Measurements from ENCODE around the gene SYNDIG1. TPM values are rescaled to one million over a fixed set of nuclear protein-coding genes. Genes with fewer than 3 reads are reported as not detected.
"Not testable (repeated sequence)": the region's sequence is repeated elsewhere in the genome, so short reads cannot be mapped to it uniquely, and the experiment has no call there.

Gene SYNDIG1
- total RNA-seq, 4 donors from 2014 or later: 0.27 to 0.32 TPM; not detected in 2

DNA sequence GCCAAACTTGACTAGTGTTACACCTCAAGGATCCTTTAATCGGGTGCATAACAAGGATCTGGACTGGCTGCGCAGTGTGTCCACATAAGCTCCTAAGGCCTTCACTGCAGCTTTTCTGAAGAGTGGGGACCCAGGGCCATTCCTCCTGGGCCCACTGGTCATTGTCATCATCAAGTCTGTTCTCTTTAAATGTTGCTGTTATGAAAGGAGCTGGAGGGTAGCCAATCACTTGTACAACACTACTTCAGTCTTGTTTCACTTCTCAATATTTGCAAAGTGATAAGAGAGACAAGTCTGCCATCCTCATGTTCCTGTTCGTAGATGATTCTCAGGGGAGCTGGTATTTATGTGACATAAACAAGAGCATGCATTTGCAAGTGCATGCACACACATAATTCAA is 149.8 kb downstream of the SYNDIG1 start:
- no peak overlapping the region for H3K27ac ChIP-seq
- H3K4me3 ChIP-seq: no peak overlapping the region
- H3K27me3 ChIP-seq: no peaks in the 10 kb centered on the region
- H3K9me3 ChIP-seq: no peaks in the 10 kb centered on the region
- intact Hi-C loops (cut with DNase I; ENCODE audit: low total_unique reads) (no loop called here), in situ Hi-C loops (cut with MboI; ENCODE audit: low pct_ligation_motif_present in 1 of 4, low pct_unique_long_range_greater_than_20kb in 1 of 4, low sequenced_read_pairs in 3 of 4) (loop anchor here in 1 of 4 donors (25.0 kb wide), 1 partner anchor 93 kb away; no protein-coding TSS in a partner anchor)
- H3K4me1 ChIP-seq: no peaks in the 10 kb centered on the region
- WGBS, 2 donors (ENCODE audit: low coverage in 1 of 2): 43 to 76% methylated on average over 1 to 3 of the region's 3 CpGs
- H3K36me3 ChIP-seq: no peaks in the 10 kb centered on the region
- TF ChIP-seq, protein P1, sequence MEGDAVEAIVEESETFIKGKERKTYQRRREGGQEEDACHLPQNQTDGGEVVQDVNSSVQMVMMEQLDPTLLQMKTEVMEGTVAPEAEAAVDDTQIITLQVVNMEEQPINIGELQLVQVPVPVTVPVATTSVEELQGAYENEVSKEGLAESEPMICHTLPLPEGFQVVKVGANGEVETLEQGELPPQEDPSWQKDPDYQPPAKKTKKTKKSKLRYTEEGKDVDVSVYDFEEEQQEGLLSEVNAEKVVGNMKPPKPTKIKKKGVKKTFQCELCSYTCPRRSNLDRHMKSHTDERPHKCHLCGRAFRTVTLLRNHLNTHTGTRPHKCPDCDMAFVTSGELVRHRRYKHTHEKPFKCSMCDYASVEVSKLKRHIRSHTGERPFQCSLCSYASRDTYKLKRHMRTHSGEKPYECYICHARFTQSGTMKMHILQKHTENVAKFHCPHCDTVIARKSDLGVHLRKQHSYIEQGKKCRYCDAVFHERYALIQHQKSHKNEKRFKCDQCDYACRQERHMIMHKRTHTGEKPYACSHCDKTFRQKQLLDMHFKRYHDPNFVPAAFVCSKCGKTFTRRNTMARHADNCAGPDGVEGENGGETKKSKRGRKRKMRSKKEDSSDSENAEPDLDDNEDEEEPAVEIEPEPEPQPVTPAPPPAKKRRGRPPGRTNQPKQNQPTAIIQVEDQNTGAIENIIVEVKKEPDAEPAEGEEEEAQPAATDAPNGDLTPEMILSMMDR (IDR thresholded peaks at IDR 0.05): no peak
- TF ChIP-seq EP300 (IDR thresholded peaks at IDR 0.05; ENCODE audit: low read depth): no peak
- TF ChIP-seq POLR2A (IDR thresholded peaks at IDR 0.05): no peak
- TF ChIP-seq POLR2AphosphoS5 (IDR thresholded peaks at IDR 0.05): no peak
- DNase-seq: no peak

DNA sequence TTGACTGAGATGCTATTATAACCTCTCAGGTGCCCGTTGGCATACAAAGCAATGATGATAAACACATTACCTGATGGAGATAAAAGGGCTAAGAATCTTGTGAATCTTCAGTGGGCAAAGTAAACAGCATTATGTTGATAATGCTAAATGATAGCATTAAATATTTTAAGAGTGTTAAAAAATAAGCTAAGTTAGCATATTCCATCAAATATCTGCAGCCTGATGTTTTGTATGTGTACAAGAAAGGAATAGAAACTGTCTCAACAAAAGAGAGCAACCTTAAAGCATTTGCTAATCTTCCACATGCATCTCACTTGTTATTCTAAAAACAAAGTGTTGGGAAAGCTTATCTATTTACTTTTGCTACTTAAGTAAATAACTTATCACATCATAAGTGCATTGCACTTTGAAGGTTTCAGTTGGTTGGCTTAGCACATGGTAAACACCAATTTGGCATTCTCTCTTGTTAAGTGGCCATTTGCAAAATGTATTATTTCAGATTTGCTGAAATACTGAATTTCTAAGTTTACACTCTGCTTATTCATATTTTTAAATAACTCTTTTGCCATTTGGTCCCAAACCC is 151.6 kb downstream of the SYNDIG1 start:
- intact Hi-C loops (cut with DNase I; ENCODE audit: low total_unique reads) (no loop called here), in situ Hi-C loops (cut with MboI; ENCODE audit: low pct_ligation_motif_present in 1 of 4, low pct_unique_long_range_greater_than_20kb in 1 of 4, low sequenced_read_pairs in 3 of 4) (loop anchor here in 1 of 4 donors (25.0 kb wide), 1 partner anchor 91 kb away; no protein-coding TSS in a partner anchor)
- H3K4me1 ChIP-seq: no peaks in the 10 kb centered on the region
- no peaks in the 10 kb centered on the region for H3K9me3 ChIP-seq
- H3K27ac ChIP-seq: no peak overlapping the region
- H3K4me3 ChIP-seq: no peak overlapping the region
- no peaks in the 10 kb centered on the region for H3K27me3 ChIP-seq
- WGBS, 2 donors (ENCODE audit: low coverage in 1 of 2): 56 to 71% methylated on average over 1 of the region's 1 CpG
- no peak for DNase-seq
- no peaks in the 10 kb centered on the region for H3K36me3 ChIP-seq
- TF ChIP-seq POLR2A (IDR thresholded peaks at IDR 0.05) (no peak), POLR2AphosphoS5 (IDR thresholded peaks at IDR 0.05) (no peak), EP300 (IDR thresholded peaks at IDR 0.05; ENCODE audit: low read depth) (no peak)
- TF ChIP-seq, protein P1 (IDR thresholded peaks at IDR 0.05): no peak

DNA sequence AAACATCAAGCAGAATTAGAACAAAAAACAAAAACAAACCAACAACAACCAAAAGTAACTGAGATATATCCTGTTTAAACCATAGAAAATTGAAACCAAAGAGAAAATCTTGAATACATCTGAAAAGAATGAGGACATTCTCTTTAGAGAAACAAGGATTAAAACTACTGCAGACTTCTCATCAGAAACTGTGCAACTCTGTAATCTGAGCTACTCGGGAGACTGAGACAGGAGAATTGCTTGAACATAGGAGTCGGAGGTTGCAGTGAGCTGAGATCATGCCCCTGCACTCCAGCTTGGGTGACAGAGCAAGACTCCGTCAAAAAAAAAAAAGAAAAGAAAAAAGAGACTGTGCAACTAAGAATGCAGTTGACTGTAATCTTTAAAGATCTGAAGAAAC is 153.4 kb downstream of the SYNDIG1 start:
- H3K27ac ChIP-seq: no peak overlapping the region
- H3K9me3 ChIP-seq: no peaks in the 10 kb centered on the region
- H3K4me3 ChIP-seq: no peak overlapping the region
- in situ Hi-C loops (cut with MboI; ENCODE audit: low pct_ligation_motif_present in 1 of 4, low pct_unique_long_range_greater_than_20kb in 1 of 4, low sequenced_read_pairs in 3 of 4) (loop anchor here in 1 of 4 donors (25.0 kb wide), 1 partner anchor 89 kb away; no protein-coding TSS in a partner anchor), intact Hi-C loops (cut with DNase I; ENCODE audit: low total_unique reads) (no loop called here)
- no peak for DNase-seq
- no peak for TF ChIP-seq POLR2A (IDR thresholded peaks at IDR 0.05)
- TF ChIP-seq, protein P1 (IDR thresholded peaks at IDR 0.05): no peak
- no peak for TF ChIP-seq EP300 (IDR thresholded peaks at IDR 0.05; ENCODE audit: low read depth)
- TF ChIP-seq POLR2AphosphoS5 (IDR thresholded peaks at IDR 0.05): no peak
- H3K27me3 ChIP-seq: no peaks in the 10 kb centered on the region
- H3K36me3 ChIP-seq: no peaks in the 10 kb centered on the region
- H3K4me1 ChIP-seq: no peaks in the 10 kb centered on the region
- WGBS, 2 donors (ENCODE audit: low coverage in 1 of 2): 76 to 82% methylated on average over 3 of the region's 3 CpGs

DNA sequence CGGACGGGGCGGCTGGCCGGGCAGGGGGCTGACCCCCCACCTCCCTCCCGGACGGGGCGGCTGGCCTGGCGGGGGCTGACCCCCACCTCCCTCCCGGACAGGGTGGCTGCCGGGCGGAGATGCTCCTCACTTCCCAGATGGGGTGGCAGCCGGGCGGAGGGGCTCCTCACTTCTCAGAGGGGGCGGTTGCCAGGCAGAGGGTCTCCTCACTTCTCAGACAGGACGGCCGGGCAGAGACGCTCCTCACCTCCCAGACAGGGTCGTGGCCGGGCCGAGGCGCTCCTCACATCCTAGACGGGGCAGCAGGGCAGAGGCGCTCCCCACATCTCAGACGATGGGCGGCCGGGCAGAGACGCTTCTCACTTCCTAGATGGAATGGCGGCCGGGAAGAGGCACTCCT is 156.7 kb downstream of the SYNDIG1 start:
- H3K27me3 ChIP-seq; H3K9me3 ChIP-seq; H3K4me3 ChIP-seq; H3K36me3 ChIP-seq; in situ Hi-C loops (cut with MboI; ENCODE audit: low pct_ligation_motif_present in 1 of 4, low pct_unique_long_range_greater_than_20kb in 1 of 4, low sequenced_read_pairs in 3 of 4); H3K27ac ChIP-seq; intact Hi-C loops (cut with DNase I; ENCODE audit: low total_unique reads); H3K4me1 ChIP-seq; DNase-seq: not testable (repeated sequence)
- WGBS, 2 donors (ENCODE audit: low coverage in 1 of 2): 98% methylated on average over 10 of the region's 29 CpGs; no CpG with 5 or more reads in 1 of the 2 donors

DNA sequence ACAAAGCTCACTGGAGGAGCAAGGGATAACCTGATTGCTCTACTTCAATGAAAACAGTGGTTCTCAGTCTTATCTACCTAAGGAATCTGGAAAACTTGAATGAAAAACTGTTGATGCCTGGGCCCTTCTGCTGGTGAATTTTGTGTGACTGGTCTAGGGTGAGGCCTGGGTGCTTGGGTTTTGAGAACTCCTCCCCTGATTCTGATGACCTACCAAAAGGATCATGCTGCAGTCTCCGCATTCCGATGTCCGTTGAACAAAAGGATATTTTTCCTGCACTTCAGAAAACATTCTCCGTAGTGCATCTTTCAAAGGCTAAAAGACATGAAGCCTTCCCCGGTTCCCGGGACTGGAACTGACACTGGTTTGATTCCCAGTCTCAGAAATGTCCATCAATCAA is 157.9 kb downstream of the SYNDIG1 start:
- H3K36me3 ChIP-seq: no peaks in the 10 kb centered on the region
- H3K27me3 ChIP-seq: no peaks in the 10 kb centered on the region
- WGBS, 2 donors (ENCODE audit: low coverage in 1 of 2): 84 to 93% methylated on average over 6 of the region's 6 CpGs
- H3K27ac ChIP-seq: no peak overlapping the region
- DNase-seq: no peak
- in situ Hi-C loops (cut with MboI; ENCODE audit: low pct_ligation_motif_present in 1 of 4, low pct_unique_long_range_greater_than_20kb in 1 of 4, low sequenced_read_pairs in 3 of 4) (no loop called here), intact Hi-C loops (cut with DNase I; ENCODE audit: low total_unique reads) (no loop called here)
- no peak overlapping the region for H3K4me3 ChIP-seq
- H3K4me1 ChIP-seq: no peaks in the 10 kb centered on the region
- TF ChIP-seq POLR2AphosphoS5 (IDR thresholded peaks at IDR 0.05) (no peak), POLR2A (IDR thresholded peaks at IDR 0.05) (no peak), EP300 (IDR thresholded peaks at IDR 0.05; ENCODE audit: low read depth) (no peak)
- TF ChIP-seq, protein P1 (IDR thresholded peaks at IDR 0.05): no peak
- H3K9me3 ChIP-seq: no peaks in the 10 kb centered on the region

Data from transverse colon (tissue), 4 donors.